PC-3 (cell line): ENCODE measurements around the gene SSH3. TPM values are rescaled to one million over a fixed set of nuclear protein-coding genes. Genes with fewer than 3 reads are reported as not detected.

Experiments used
- ATAC-seq: fragments of 200-7000 bp; cut with Tn5 transposase; 2 replicates; pipeline ENCODE4 v1.9.1; 2020; ENCODE audit warnings: mild to moderate bottlenecking, moderate library complexity
- BruUV-seq: library from RNA; stranded (reverse); fragments of 400-500 nt; replicated peaks from 2 replicates; lab custom pipeline; 2021; lab: Mats Ljungman, UMichigan
- CTCF ChIA-PET: fragments of 300-600 bp; sonication (Branson Sonifier 250); formaldehyde crosslinking; loops from one replicate; lab custom pipeline; 2022; ENCODE audit warnings: antibody characterized with exemption; lab: Charles Lee
- POLR2A ChIA-PET: fragments of 300-600 bp; sonication (Branson Sonifier 250); formaldehyde crosslinking; loops from one replicate; lab custom pipeline; 2022; ENCODE audit warnings: antibody characterized with exemption; ENCODE audit not compliant: unreplicated experiment; lab: Charles Lee
- DNase-seq: peaks from one replicate; pipeline ENCODE4 v3.0.0-alpha.2; 2015
- H2AFZ ChIP-seq: fragments of 300-600 bp; sonication (generic); 2 replicates; pipeline ENCODE4 v1.6.0; 2016; ENCODE audit warnings: antibody characterized with exemption, low read length
- H3F3A ChIP-seq: fragments of 300-600 bp; sonication (generic); one replicate; pipeline ENCODE4 v1.6.0; 2017; ENCODE audit warnings: antibody characterized with exemption, low read length, control low read depth, mild to moderate bottlenecking; ENCODE audit not compliant: unreplicated experiment
- H3K27ac ChIP-seq: fragments of 300-600 bp; sonication (generic); 2 replicates; pipeline ENCODE4 v1.5.1; 2016; ENCODE audit warnings: mild to moderate bottlenecking, low read length
- H3K27me3 ChIP-seq: fragments of 300-600 bp; sonication (generic); 2 replicates; pipeline ENCODE4 v1.6.1; 2016; ENCODE audit warnings: low read length, mixed read lengths
- H3K36me3 ChIP-seq: fragments of 300-600 bp; sonication (generic); 2 replicates; pipeline ENCODE4 v1.6.1; 2016; ENCODE audit warnings: low read depth, mixed run types, low read length, mixed read lengths
- H3K4me1 ChIP-seq: fragments of 300-600 bp; sonication (generic); 2 replicates; pipeline ENCODE4 v1.5.1; 2016; ENCODE audit warnings: low read length; ENCODE audit not compliant: insufficient read depth
- H3K4me2 ChIP-seq: fragments of 300-600 bp; sonication (generic); 2 replicates; pipeline ENCODE4 v1.6.0; 2016; ENCODE audit warnings: low read length
- H3K4me3 ChIP-seq: fragments of 300-600 bp; sonication (generic); 2 replicates; pipeline ENCODE4 v1.5.1; 2016; ENCODE audit warnings: mild to moderate bottlenecking, low read length, mixed read lengths
- H3K79me2 ChIP-seq: fragments of 300-600 bp; sonication (generic); 2 replicates; pipeline ENCODE4 v1.6.1; 2017; ENCODE audit warnings: low read length, mixed read lengths
- H3K9ac ChIP-seq: fragments of 300-600 bp; sonication (generic); 2 replicates; pipeline ENCODE4 v1.6.0; 2016; ENCODE audit warnings: mild to moderate bottlenecking, low read length
- H3K9me2 ChIP-seq: fragments of 300-600 bp; sonication (generic); replicated peaks from 2 replicates; pipeline ENCODE4 v1.6.1; 2016; ENCODE audit warnings: mixed run types, low read length, mixed read lengths
- H3K9me3 ChIP-seq: fragments of 300-600 bp; sonication (generic); 2 replicates; pipeline ENCODE4 v1.6.1; 2016; ENCODE audit warnings: low read length, mixed read lengths
- H4K20me1 ChIP-seq: fragments of 300-600 bp; sonication (generic); 2 replicates; pipeline ENCODE4 v1.6.1; 2016; ENCODE audit warnings: low read length, mixed read lengths
- EZH2 ChIP-seq: fragments of 300-600 bp; sonication (generic); IDR thresholded peaks from one replicate; pipeline ENCODE4 v1.6.1; 2017; ENCODE audit warnings: antibody characterized with exemption, mild to moderate bottlenecking, low read length; ENCODE audit not compliant: unreplicated experiment
- EZH2phosphoT487 ChIP-seq: fragments of 300-600 bp; sonication (generic); IDR thresholded peaks from 2 replicates; pipeline ENCODE4 v1.6.1; 2018; ENCODE audit warnings: mild to moderate bottlenecking, antibody characterized with exemption, low read length, borderline replicate concordance
- intact Hi-C: fragments of 100-400 bp; cut with micrococcal nuclease; formaldehyde crosslinking; loops from 2 replicates; pipeline ENCODE4 v1.9.0; 2023
- total RNA-seq: library from RNA; depleted of rRNA; stranded (reverse); fragments of >200 nt; gene quantifications from 2 replicates; pipeline ENCODE4 v1.2.3, GENCODE V29; 2014
- TF ChIP-seq, protein P1 (sequence below): fragments of 300-600 bp; sonication (generic); conservative IDR thresholded peaks from 2 replicates; pipeline ENCODE4 v1.5.1; 2017; ENCODE audit warnings: antibody characterized with exemption, low read depth, mild to moderate bottlenecking, low read length

Gene SSH3
- total RNA-seq, 1 experiment from 2014 or later, result 35.1 TPM

DNA sequence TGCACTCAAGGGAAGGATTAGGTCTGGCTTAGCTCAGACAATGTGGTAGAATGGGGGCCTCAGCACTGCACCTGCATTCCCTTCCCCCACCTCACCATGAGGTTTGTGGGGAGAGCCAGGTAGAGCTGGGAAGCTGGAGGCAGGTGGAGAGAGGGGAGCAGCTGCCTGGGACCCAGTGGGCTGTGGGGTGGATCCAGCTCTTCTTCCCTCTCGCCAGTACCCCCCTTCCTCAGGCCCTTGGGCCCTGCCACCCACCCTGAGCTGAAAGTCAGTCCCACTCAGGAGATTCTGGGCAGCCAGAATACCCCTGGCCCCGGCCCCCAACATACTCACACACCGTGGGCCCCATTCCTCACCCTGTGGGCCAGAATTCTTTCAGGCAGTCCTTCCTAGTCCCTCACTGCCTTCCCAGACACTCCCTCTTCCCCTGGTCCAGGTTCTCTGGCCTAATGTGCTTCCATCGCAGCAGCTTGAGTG is 53.1 kb downstream of the SSH3 start:
- Histone ChIP-seq H3K4me1 (peaks cover 62% of the 10 kb centered on the region), H3K79me2 (peaks cover 14% of the 10 kb centered on the region), H3K9ac (peak overlapping the region; percentile 79), H3K9me2 (no peaks in the 10 kb centered on the region), H4K20me1 (no peaks in the 10 kb centered on the region), H3F3A (peaks cover 17% of the 10 kb centered on the region), H3K4me2 (peak overlapping the region; percentile 92), H3K4me3 (no peak overlapping the region), H2AFZ (no peak overlapping the region), H3K27ac (peak overlapping the region; percentile 93), H3K36me3 (no peaks in the 10 kb centered on the region), H3K9me3 (no peaks in the 10 kb centered on the region), H3K27me3 (no peaks in the 10 kb centered on the region)
- ChIA-PET POLR2A (interaction anchor here (1.8 kb wide), 1 partner anchor 10 kb away, joined by 8 read pairs; no protein-coding TSS in a partner anchor), CTCF (interaction anchor here (1.8 to 4.1 kb wide), 5 partner anchors 10 to 26 kb away, joined by 10 to 46 read pairs (median 16); partner anchors contain the start of gene CLCF1)
- TF ChIP-seq, protein P1, sequence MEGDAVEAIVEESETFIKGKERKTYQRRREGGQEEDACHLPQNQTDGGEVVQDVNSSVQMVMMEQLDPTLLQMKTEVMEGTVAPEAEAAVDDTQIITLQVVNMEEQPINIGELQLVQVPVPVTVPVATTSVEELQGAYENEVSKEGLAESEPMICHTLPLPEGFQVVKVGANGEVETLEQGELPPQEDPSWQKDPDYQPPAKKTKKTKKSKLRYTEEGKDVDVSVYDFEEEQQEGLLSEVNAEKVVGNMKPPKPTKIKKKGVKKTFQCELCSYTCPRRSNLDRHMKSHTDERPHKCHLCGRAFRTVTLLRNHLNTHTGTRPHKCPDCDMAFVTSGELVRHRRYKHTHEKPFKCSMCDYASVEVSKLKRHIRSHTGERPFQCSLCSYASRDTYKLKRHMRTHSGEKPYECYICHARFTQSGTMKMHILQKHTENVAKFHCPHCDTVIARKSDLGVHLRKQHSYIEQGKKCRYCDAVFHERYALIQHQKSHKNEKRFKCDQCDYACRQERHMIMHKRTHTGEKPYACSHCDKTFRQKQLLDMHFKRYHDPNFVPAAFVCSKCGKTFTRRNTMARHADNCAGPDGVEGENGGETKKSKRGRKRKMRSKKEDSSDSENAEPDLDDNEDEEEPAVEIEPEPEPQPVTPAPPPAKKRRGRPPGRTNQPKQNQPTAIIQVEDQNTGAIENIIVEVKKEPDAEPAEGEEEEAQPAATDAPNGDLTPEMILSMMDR, result no peak
- TF ChIP-seq EZH2 (no peak), EZH2phosphoT487 (no peak)
- DNase-seq, result no peak
- intact Hi-C loops, result no loop called here
- BruUV-seq, result no TSS peak
- no peak for ATAC-seq

DNA sequence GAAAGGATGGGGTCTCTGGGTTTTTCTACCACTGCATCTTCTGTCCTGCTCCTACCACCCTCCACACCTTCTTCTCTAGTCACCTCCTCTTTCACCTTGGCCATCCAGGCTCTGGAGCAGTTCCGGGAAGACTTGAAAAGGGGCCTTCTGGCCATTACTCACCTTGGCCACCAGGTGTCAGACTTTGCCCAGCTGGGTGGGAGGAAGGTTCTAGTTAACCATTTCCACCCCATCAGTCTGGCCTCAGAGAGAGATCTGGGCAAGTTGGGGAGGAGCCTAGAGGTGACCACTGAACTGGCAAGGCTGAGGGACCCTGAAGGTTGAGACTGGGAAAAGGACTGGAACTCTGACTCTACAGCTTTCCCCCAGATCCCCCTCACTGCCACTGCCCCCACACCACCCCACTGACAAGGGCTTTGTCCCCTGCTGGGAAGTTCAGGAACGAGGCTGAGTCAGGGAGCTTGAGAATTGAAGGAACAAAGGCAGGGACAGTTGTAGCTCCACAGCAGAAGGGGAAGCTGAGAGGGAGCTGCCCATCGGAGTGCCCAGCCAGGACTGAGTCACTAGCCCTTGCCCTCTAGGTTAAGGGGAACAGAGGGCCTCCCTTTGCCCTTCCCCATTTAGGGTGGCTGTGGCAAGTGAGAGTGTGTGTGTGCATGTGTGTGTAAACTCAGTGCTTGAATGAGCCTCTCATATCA is 53.7 kb downstream of the SSH3 start:
- Histone ChIP-seq H4K20me1 (no peaks in the 10 kb centered on the region), H3K79me2 (peaks cover 10% of the 10 kb centered on the region), H3K9me3 (no peaks in the 10 kb centered on the region), H3K9me2 (no peaks in the 10 kb centered on the region), H3K27ac (peak overlapping the region; percentile 93), H3K36me3 (no peaks in the 10 kb centered on the region), H2AFZ (no peak overlapping the region), H3F3A (peaks cover 17% of the 10 kb centered on the region), H3K9ac (peak overlapping the region; percentile 79; the same call in 1 of the 2 replicates), H3K4me3 (no peak overlapping the region), H3K27me3 (no peaks in the 10 kb centered on the region), H3K4me2 (peak overlapping the region; percentile 92), H3K4me1 (peaks cover 59% of the 10 kb centered on the region)
- TF ChIP-seq, protein P1, result peak; percentile 99
- TF ChIP-seq EZH2phosphoT487, result no peak
- TF ChIP-seq EZH2, result no peak
- ATAC-seq, result peak; percentile 2
- POLR2A ChIA-PET, result interaction anchor here (0.7 to 1.1 kb wide), 2 partner anchors 11 to 17 kb away, joined by 4 to 5 read pairs; no protein-coding TSS in a partner anchor
- peak; percentile 90 for DNase-seq
- BruUV-seq, result no TSS peak
- intact Hi-C loops, result loop anchor here (1.0 kb wide), 1 partner anchor 25 kb away; no protein-coding TSS in a partner anchor
- CTCF ChIA-PET, result interaction anchor here (0.6 to 2.6 kb wide), 10 partner anchors 11 to 148 kb away, joined by 3 to 41 read pairs (median 8); partner anchors contain the start of genes CLCF1, PITPNM1 and RAD9A
